HG02798 (cell line): Measurements from ENCODE around the gene CHKA.

Experiments
- ATAC-seq: cut with Tn5 transposase; IDR thresholded peaks from one replicate; pipeline ENCODE4 v1.9.1; 2021; ENCODE audit warnings: mild to moderate bottlenecking; ENCODE audit not compliant: unreplicated experiment, poor library complexity

CHKA gene

GRCh38 chr11:68049509-68050370, 71.4 kb downstream of the CHKA start:
- no peak for ATAC-seq

DNA sequence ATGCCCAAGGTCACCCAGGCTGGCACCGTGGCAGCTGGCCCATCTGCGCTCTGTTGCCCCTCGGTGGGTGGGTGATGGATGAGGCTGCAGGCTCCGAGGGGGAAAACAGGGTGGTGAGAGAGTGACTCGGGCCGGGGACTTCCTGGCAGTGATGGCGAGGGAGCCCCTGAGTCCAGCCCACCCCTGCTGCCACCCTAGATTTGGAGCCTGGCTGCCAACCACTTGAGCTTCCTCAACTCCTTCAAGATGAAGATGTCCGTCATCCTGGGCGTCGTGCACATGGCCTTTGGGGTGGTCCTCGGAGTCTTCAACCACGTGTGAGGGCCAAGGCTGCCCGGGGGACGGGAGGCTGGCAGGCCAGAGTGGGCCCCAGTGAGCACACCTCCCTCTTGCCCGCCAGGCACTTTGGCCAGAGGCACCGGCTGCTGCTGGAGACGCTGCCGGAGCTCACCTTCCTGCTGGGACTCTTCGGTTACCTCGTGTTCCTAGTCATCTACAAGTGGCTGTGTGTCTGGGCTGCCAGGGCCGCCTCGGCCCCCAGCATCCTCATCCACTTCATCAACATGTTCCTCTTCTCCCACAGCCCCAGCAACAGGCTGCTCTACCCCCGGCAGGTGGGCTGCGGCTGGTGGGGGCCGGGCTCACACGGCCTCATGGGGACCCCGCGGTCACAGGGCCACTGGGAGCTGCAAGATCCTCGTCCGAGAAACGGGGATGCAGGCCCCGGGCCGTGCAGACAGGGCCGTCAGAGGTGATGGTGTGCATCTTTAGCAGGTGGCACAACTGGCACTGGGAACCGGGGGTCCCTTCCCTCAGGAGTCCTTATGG, 72.3 kb downstream of the CHKA start:
- no peak for ATAC-seq

DNA sequence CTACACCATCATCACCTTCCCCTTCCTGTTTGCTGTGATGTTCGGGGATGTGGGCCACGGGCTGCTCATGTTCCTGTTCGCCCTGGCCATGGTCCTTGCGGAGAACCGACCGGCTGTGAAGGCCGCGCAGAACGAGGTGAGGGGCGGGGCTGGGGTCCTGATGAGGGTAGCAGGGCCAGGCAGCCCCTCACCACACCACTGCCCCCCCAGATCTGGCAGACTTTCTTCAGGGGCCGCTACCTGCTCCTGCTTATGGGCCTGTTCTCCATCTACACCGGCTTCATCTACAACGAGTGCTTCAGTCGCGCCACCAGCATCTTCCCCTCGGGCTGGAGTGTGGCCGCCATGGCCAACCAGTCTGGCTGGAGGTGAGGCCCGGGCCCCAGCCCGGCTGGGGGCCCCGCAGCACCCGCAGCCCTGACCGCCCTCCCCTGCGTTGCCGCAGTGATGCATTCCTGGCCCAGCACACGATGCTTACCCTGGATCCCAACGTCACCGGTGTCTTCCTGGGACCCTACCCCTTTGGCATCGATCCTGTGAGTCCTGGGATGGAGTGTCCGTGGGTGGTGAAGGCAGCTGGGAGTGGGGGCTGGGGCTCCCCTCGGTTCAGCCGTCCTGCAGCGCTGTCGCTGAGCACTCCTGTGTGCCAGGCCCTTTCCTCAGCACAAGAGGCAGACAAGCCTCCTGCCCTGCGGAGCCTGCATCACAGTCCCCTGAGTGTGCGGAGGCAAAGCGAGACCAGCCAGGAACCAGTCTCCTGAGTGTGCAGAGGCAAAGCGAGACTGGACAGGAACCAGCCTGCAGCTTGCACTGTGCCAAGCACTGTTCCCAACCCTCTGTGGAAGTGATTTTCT, 73.5 kb downstream of the CHKA start:
- no peak for ATAC-seq

DNA sequence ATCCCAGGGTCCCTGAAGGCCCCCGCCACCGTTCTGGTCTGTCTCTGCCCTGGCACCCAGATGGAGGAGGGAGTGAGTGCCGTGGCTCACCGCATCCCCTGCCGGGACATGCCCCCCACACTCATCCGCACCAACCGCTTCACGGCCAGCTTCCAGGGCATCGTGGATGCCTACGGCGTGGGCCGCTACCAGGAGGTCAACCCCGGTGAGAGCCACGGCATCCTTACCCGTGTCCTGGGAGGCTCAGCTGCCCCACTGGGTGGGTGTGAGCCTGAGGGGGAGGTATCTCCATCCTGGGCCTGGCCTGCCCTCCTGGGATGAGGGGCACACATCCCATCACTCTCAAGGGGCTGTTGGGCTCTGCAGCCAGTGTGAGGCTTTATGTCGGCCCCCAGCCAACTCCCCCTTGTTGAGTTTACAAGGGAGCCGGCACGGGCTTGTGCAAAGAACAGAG, 76.3 kb downstream of the CHKA start:
- ATAC-seq: no peak

DNA sequence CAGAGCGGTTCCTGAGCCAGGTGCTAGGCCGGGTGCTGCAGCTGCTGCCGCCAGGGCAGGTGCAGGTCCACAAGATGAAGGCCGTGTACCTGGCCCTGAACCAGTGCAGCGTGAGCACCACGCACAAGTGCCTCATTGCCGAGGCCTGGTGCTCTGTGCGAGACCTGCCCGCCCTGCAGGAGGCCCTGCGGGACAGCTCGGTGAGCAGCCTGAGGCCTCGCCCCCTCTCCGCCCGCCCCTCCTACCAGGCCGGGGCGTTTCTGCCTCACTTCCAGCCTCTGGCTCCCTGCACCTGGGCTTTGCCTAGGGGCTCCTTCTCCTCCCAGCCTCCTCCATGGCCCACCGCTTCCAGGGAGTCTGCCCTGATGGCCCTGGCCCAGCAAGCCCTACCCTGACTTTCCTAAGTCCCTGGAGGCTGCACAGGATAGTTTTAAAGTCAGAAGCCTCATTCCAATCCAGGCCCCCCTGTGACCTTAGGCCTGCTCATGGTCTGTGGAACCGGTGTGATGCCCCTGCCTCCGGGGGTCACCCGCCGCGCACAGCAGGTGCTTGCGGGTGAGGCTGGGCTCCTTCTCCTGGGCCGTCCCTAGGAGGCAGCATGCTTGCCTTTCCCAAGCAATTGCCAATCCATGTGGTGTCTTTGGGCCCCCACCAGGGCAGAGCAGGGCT, 76.9 kb downstream of the CHKA start:
- ATAC-seq: no peak

DNA sequence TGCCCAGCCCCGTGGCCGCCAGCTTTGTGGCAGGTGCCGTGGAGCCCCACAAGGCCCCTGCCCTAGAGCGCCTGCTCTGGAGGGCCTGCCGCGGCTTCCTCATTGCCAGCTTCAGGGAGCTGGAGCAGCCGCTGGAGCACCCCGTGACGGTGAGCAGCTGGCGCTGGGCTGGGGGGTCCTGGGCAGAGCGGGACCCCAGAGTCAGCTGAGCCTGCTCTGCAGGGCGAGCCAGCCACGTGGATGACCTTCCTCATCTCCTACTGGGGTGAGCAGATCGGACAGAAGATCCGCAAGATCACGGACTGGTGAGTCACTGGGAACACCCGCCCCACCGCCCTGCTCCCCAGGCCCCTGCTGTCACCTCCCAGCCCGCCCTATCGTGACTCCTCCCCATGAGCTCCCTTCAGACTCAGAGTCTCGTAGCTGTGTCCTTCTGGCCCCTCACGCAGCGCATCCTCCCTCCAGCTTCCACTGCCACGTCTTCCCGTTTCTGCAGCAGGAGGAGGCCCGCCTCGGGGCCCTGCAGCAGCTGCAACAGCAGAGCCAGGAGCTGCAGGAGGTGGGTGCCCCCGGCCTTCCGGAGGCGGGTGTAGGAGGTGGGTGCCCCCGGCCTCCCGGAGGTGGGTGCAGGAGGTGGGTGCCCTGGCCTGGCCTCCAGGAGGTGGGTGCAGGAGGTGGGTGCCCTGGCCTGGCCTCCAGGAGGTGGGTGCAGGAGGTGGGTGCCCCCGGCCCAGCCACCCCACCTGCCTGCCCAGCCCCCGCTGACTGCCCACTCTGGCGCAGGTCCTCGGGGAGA, 77.6 kb downstream of the CHKA start:
- no peak for ATAC-seq

- ATAC-seq: no peak
Observed at GRCh38 chr11:68043029-68043348, 78.2 kb downstream of the CHKA start.

DNA sequence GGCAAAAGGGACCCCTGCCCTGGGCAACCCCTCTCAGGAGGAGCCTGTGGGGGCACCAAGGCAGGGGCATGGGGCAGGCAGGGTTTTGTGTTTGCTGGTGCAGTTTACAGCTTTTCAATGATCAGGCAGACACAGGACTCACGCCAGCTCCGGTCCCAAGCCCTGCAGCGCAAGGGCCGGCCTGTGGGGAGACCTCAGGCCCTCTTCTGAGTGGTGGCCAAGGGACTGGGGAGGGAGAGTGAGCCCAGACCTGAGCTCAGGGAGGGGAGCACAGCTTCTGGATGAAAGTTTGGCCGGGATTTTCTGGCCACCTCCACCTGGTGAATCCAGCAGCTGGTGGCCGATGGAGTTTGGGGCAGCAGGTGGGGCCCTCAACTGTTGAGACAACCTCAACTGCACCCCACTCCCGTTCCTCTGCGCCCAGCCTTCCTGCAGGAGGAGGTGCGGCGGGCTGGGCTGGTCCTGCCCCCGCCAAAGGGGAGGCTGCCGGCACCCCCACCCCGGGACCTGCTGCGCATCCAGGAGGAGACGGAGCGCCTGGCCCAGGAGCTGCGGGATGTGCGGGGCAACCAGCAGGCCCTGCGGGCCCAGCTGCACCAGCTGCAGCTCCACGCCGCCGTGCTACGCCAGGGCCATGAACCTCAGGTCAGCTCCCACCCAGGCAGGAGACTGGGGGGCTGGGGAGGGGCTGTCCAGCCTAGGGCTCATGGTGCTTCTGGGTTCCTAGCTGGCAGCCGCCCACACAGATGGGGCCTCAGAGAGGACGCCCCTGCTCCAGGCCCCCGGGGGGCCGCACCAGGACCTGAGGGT, 78.8 kb downstream of the CHKA start:
- ATAC-seq: no peak

- no peak for ATAC-seq
Observed at GRCh38 chr11:68041617-68042218, 79.5 kb downstream of the CHKA start.

DNA sequence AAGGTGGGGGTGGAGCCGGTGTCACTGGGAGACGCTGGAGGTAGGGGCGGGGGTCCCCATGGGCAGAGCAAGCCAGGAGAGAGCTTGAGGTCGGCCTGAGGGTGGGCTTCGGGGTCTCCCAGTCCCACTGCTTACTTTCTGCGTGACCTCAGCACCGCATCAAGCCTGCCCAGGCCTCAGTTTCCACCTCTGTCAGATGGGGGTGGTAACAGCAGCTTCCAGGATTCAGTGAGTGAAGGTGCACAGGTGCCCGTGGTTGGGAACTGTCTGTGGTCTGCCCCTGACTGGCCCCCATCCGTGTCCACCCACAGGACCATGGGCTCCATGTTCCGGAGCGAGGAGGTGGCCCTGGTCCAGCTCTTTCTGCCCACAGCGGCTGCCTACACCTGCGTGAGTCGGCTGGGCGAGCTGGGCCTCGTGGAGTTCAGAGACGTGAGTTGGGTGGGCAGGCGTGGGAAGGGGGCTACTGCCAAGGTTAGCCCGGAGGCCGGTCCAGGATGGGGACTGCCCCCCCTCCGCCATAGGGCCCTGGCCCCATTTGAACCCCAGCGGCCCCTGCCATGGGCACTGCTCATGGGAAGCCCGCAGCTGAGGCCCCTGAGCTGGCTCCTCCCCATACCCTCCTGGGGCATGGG, 80.1 kb downstream of the CHKA start:
- ATAC-seq: no peak

DNA sequence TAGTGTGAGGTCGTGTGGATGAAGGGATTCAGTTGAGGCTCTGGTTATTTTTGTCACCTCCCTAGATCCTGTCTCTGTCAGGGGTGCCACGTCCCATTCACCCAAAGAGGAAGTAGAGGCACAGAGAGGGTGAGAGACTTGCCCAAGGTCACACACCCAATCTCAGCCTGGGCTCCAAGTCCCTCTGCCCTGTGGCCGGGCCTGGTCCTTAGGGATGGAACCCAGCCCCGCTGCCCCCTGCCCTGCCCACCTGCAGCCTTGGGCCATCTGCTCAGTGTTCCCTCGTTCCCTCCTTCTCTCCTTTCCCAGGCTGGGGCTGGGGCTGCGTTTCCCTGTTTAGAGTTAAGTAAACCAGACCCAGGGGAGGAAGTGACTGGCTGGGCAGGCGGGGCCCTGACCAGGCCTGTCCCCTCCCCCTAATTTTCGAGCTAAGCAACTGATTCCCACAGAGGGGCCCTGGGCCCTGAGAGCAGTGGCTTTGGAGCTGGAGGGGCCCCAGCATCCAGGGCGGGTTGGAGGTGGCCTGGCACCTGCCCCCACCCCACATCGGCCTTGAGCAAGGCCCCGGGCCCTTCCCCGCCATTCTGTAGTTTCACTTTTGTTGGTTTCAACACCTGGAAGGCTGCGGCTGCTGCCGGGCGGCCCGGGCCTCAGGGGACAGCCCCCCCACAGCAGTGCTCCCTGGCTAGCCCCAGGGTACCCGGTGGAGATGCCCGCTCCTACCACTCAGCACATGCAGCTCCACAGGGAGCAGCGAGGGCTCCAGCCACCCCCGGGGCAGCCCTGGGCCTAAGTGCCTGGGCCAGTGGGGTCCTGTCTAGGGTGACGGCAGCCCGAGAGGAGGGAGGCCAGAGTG, 80.9 kb downstream of the CHKA start:
- ATAC-seq: peak; percentile 60

DNA sequence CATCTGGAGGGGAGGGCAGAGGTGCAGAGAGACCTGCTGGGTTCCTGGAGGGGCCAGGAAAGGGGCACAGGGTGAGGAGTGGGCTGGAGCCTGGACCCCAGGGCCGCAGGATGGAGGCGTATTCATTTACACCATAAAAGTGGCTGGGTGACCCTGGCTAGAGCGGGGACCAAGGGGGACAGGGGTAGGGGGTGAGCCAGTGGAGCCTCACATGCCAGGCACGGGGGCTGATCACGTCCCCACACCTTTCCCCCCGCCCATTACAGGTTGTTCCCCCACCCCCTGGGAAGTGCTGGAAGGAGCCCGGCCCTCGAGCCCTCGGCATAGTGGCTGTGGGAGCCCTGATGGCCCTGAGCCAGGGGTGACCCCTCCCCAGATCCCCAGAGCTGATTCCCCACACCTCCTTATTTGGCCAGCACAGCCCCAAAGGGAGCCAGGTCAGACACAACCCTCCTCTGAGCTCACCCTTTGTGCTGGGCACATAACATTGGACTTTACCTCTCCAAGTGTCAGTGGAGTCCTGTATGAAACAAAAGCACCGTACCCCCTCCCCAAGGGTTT, 81.6 kb downstream of the CHKA start:
- no peak for ATAC-seq

- peak; percentile 54 for ATAC-seq
Observed at GRCh38 chr11:68038718-68039525, 82.3 kb downstream of the CHKA start, which contains the start of gene TCIRG1. TSS of gene TCIRG1 (plus strand) at chr11:68039025. CDS start at chr11:68041272, 2,247 bp downstream.

- no peak for ATAC-seq
Observed at GRCh38 chr11:68038226-68038717, 82.9 kb downstream of the CHKA start.
